A549 (cell line): Measurements from ENCODE around the gene PFDN2. TPM values are rescaled to one million over a fixed set of nuclear protein-coding genes. Genes with fewer than 3 reads are reported as not detected.

ENCODE experiments used
- CBX2 ChIP-seq: fragments of 200-600 bp; sonication (generic); IDR thresholded peaks from 2 replicates; pipeline ENCODE4 v1.6.1; 2016; ENCODE audit warnings: low read depth, mild to moderate bottlenecking, borderline replicate concordance
- CHD2 ChIP-seq: fragments of 150-350 bp; IDR thresholded peaks from 2 replicates; pipeline ENCODE4 v1.6.1; 2014; ENCODE audit warnings: low read length; ENCODE audit not compliant: partially characterized antibody
- CHD4 ChIP-seq: fragments of 200-600 bp; sonication (generic); IDR thresholded peaks from 2 replicates; pipeline ENCODE4 v1.6.1; 2016; ENCODE audit warnings: antibody characterized with exemption, mild to moderate bottlenecking, borderline replicate concordance
- E2F6 ChIP-seq: IDR thresholded peaks from 2 replicates; pipeline ENCODE4 v1.6.1; 2012; ENCODE audit warnings: low read depth, borderline replicate concordance
- EHF ChIP-seq: fragments of 250-450 bp; sonication (Bioruptor Pico); IDR thresholded peaks from 2 replicates; pipeline ENCODE4 v1.5.0; 2020; ENCODE audit warnings: mild to moderate bottlenecking
- EHMT2 ChIP-seq: fragments of 200-600 bp; sonication (generic); IDR thresholded peaks from 2 replicates; pipeline ENCODE4 v1.6.1; 2016; ENCODE audit warnings: antibody characterized with exemption, low read depth, mild to moderate bottlenecking, moderate library complexity
- ELK1 ChIP-seq: fragments of 150-350 bp; IDR thresholded peaks from 2 replicates; pipeline ENCODE4 v1.6.1; 2014; ENCODE audit warnings: low read depth, mild to moderate bottlenecking, low read length
- EP300 ChIP-seq, 2 experiments: fragments of >200 bp; sonication (Bioruptor Twin); formaldehyde crosslinking; IDR thresholded peaks; 2 replicates in 1 of 2; 3 replicates in 1 of 2; pipeline ENCODE4 v1.6.1; 2016 to 2017
- FOSB ChIP-seq: fragments of 250-450 bp; sonication (Bioruptor Pico); IDR thresholded peaks from 2 replicates; pipeline ENCODE4 v1.5.0; 2020; ENCODE audit warnings: mild to moderate bottlenecking, moderate library complexity
- FOXS1 ChIP-seq: fragments of 250-450 bp; sonication (Bioruptor Pico); IDR thresholded peaks from 2 replicates; pipeline ENCODE4 v1.5.0; 2020; ENCODE audit warnings: mild to moderate bottlenecking, moderate library complexity
- HES2 ChIP-seq: fragments of >200 bp; sonication (Bioruptor Twin); formaldehyde crosslinking; IDR thresholded peaks from 2 replicates; pipeline ENCODE4 v1.6.1; 2016
- HEYL ChIP-seq: fragments of 250-450 bp; sonication (Bioruptor Pico); IDR thresholded peaks from 2 replicates; pipeline ENCODE4 v1.8.0; 2021; ENCODE audit warnings: mild to moderate bottlenecking, moderate library complexity
- JUN ChIP-seq, 2 experiments: fragments of >200 bp; sonication (Bioruptor Twin); formaldehyde crosslinking; IDR thresholded peaks; 2 replicates in 1 of 2; 3 replicates in 1 of 2; pipeline ENCODE4 v1.6.1; 2016 to 2017
- JUNB ChIP-seq: fragments of >200 bp; sonication (Bioruptor Twin); formaldehyde crosslinking; IDR thresholded peaks from 2 replicates; pipeline ENCODE4 v1.6.1; 2016
- KDM5A ChIP-seq: fragments of 200-600 bp; sonication (generic); IDR thresholded peaks from 2 replicates; pipeline ENCODE4 v1.6.1; 2016; ENCODE audit warnings: antibody characterized with exemption, mild to moderate bottlenecking
- MAX ChIP-seq: IDR thresholded peaks from 2 replicates; pipeline ENCODE4 v1.6.1; 2012
- MAZ ChIP-seq: fragments of 150-350 bp; IDR thresholded peaks from 2 replicates; pipeline ENCODE4 v1.6.1; 2014; ENCODE audit warnings: antibody characterized with exemption, low read depth, low read length, borderline replicate concordance
- MYC ChIP-seq: IDR thresholded peaks from 2 replicates; pipeline ENCODE4 v1.6.1; 2012; ENCODE audit warnings: mild to moderate bottlenecking, inconsistent platforms, low read length, improper control_type of control experiment, borderline replicate concordance
- NFE2L2 ChIP-seq: fragments of 150-350 bp; conservative IDR thresholded peaks from 2 replicates; pipeline ENCODE4 v1.6.1; 2014; ENCODE audit warnings: low read length
- PBX3 ChIP-seq: IDR thresholded peaks from 2 replicates; pipeline ENCODE4 v1.6.1; 2012
- PHF8 ChIP-seq: fragments of 200-600 bp; sonication (generic); IDR thresholded peaks from 2 replicates; pipeline ENCODE4 v1.6.1; 2016; ENCODE audit warnings: low read depth, mild to moderate bottlenecking, antibody characterized with exemption, moderate library complexity, borderline replicate concordance
- POLR2A ChIP-seq: IDR thresholded peaks from 2 replicates; pipeline ENCODE4 v1.6.1; 2012; ENCODE audit warnings: mild to moderate bottlenecking, low read length
- POLR2AphosphoS2 ChIP-seq: conservative IDR thresholded peaks from 2 replicates; pipeline ENCODE4 v1.6.1; 2012; ENCODE audit warnings: low read length, improper control_type of control experiment, inconsistent platforms
- RCOR1 ChIP-seq: fragments of 150-350 bp; IDR thresholded peaks from 2 replicates; pipeline ENCODE4 v1.6.1; 2014; ENCODE audit warnings: antibody characterized with exemption, low read length, low read depth
- REST ChIP-seq: fragments of 200-600 bp; sonication (generic); IDR thresholded peaks from 2 replicates; pipeline ENCODE4 v1.6.1; 2016; ENCODE audit warnings: antibody characterized with exemption, mild to moderate bottlenecking, moderate library complexity
- RFX5 ChIP-seq: fragments of 450-650 bp; IDR thresholded peaks from 2 replicates; pipeline ENCODE4 v1.7.1; 2014; ENCODE audit warnings: antibody characterized with exemption, mild to moderate bottlenecking, moderate library complexity
- RNF2 ChIP-seq: fragments of 200-600 bp; sonication (generic); IDR thresholded peaks from 2 replicates; pipeline ENCODE4 v1.6.1; 2016; ENCODE audit warnings: low read depth, mild to moderate bottlenecking, antibody characterized with exemption, moderate library complexity, borderline replicate concordance
- TP53 ChIP-seq: fragments of 250-450 bp; sonication (Bioruptor Pico); IDR thresholded peaks from 2 replicates; pipeline ENCODE4 v1.5.0; 2021; ENCODE audit warnings: mild to moderate bottlenecking, moderate library complexity
- polyA plus RNA-seq, 4 experiments: library from polyadenylated mRNA; depleted of rRNA in 3 of 4; stranded (reverse); fragments of >200 nt; fragmentation: RNase III in 1 of 4; extraction: RNeasy Plus Mini Kit Qiagen cat#74134 plus additional on column Dnase treatment in 1 of 4; gene quantifications; 2 replicates in 3 of 4; 3 replicates in 1 of 4; pipeline ENCODE4 v1.2.3, GENCODE V29; 2011 to 2017

PFDN2 gene
- polyA plus RNA-seq, 2 of the 4 experiments (the other 2 are of a cell fraction) = 179 to 187 TPM

- TF ChIP-seq MYC (no peak; the same call in none of the 2 replicates), POLR2A (peak; percentile 35), TP53 (CRISPR knock-in tag) (peak; percentile 74; the same call in 1 of the 2 replicates), JUN (IDR thresholded peaks at IDR 0.05) (peak in 1 of 2 experiments; percentile 89; a peak in 3 of 5 replicates), CHD2 (no peak), RNF2 (no peak), KDM5A (0 out of 2 replicates have a peak, but pooled peaks have one; percentile 17), NFE2L2 (0 out of 2 replicates have a peak, but pooled peaks have one; percentile 2), RCOR1 (no peak), CHD4 (no peak), MAX (peak; percentile 68), MAZ (no peak), CBX2 (no peak), FOSB (CRISPR knock-in tag) (no peak), ELK1 (no peak), EHMT2 (no peak), REST (no peak), E2F6 (peak; percentile 9; the same call in 1 of the 2 replicates), RFX5 (0 out of 2 replicates have a peak, but pooled peaks have one; percentile 28), HEYL (CRISPR knock-in tag) (no peak), FOXS1 (CRISPR knock-in tag) (no peak), HES2 (no peak), EHF (CRISPR knock-in tag) (no peak), JUNB (no peak), PBX3 (peak; percentile 42; the same call in 1 of the 2 replicates), POLR2AphosphoS2 (no peak), PHF8 (peak; percentile 68), EP300 (IDR thresholded peaks at IDR 0.05) (no peak)
- TF ChIP-seq, all 56 proteins: peak for 13
Measured at GRCh38 chr1:161132410-161133219, 14.8 kb upstream of the PFDN2 start, which contains the start of gene DEDD (continued).
